DOHH2 (cell line): ENCODE data around the gene CHERP.

Source experiments
- CTCF ChIP-seq: fragments of 200-600 bp; sonication (generic); IDR thresholded peaks from one replicate; pipeline ENCODE4 v1.5.1; 2014; ENCODE audit warnings: antibody characterized with exemption, mild to moderate bottlenecking, low read depth, low read length; ENCODE audit not compliant: poor library complexity, severe bottlenecking
- EZH2phosphoT487 ChIP-seq: fragments of 200-600 bp; sonication (generic); IDR thresholded peaks from 2 replicates; pipeline ENCODE4 v1.6.1; 2017; ENCODE audit warnings: borderline replicate concordance, mild to moderate bottlenecking, antibody characterized with exemption, low read length, moderate library complexity, mixed read lengths

- TF ChIP-seq CTCF: no peak
- no peak for TF ChIP-seq EZH2phosphoT487
Observed at GRCh38 chr19:16525751-16526481, 16.3 kb downstream of the CHERP start.
